Mucosa of stomach (tissue), 1 donor: ENCODE measurements around the gene ITGB2.

Experiments used
- H3K27me3 ChIP-seq: one replicate; pipeline ENCODE4 v1.7.0; 2013; ENCODE audit warnings: mild to moderate bottlenecking, low read length; ENCODE audit not compliant: control insufficient read depth, insufficient read depth
- H3K36me3 ChIP-seq: one replicate; pipeline ENCODE4 v1.7.0; 2013; ENCODE audit warnings: low read length; ENCODE audit not compliant: control insufficient read depth, insufficient read depth
- H3K4me1 ChIP-seq: one replicate; pipeline ENCODE4 v1.7.0; 2013; ENCODE audit warnings: mild to moderate bottlenecking, low read length; ENCODE audit not compliant: control insufficient read depth, insufficient read depth
- H3K4me3 ChIP-seq: one replicate; pipeline ENCODE4 v1.7.0; 2013; ENCODE audit warnings: low read length
- H3K9ac ChIP-seq: one replicate; pipeline ENCODE4 v1.7.0; 2013; ENCODE audit warnings: mild to moderate bottlenecking, low read length, moderate library complexity
- H3K9me3 ChIP-seq: one replicate; pipeline ENCODE4 v1.7.0; 2013; ENCODE audit warnings: mild to moderate bottlenecking, low read length, moderate library complexity; ENCODE audit not compliant: control insufficient read depth
- donor health status: Pancreatic carcinoma.

The ITGB2 gene

DNA sequence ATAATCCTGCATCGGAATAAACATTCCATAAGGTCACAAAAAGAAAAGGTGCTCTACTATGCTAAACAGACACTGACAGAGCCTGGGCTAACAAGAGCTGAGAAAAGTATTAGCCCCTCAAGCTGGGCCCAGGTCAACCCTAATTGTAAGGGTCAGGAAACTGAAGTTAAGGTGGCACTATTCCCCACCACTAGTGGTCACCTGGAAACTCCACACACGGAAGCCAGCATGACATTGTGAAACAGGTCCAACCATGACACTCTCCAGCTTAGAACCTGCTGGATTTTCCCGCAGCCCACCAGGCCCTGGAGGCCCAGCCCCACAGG is 48.4 kb downstream of the ITGB2 start:
- H3K27me3 ChIP-seq: no peaks in the 10 kb centered on the region
- peak overlapping the region; percentile 87 for H3K9ac ChIP-seq
- no peaks in the 10 kb centered on the region for H3K9me3 ChIP-seq
- H3K4me1 ChIP-seq: peaks cover 53% of the 10 kb centered on the region
- H3K4me3 ChIP-seq: peak overlapping the region; percentile 92
- H3K36me3 ChIP-seq: no peaks in the 10 kb centered on the region

DNA sequence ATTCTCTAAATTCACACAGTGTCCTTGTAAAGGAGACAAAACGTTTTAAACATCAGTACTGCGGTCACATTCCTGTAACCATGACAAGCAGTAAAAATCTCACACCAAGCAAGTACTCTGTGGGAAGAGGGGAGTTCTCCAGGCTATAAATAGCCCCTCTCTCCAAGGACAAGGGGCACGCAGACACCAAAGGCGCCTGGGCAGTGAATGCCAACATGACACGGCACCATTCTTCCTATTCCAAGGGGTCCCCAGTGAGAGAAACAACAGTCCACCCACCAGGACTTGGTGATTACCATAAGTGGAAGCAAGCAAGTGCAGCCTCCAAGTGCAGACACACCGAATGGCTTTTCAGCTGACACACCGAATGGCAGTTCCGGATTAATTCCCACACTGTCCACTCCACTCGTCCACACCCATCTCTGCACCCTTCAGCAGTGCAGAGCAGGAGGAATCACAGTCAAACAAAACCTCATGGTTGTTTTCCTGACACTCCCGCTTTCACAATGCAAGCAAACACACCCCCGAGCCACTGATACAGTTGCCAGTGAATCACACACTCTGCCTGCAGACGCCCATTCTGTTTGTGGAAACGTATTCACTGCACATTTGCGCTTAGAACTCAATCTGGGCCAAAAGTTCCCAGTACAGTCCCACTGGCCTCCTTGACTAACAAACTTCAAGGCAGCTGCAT is 49.0 kb downstream of the ITGB2 start:
- H3K36me3 ChIP-seq: no peaks in the 10 kb centered on the region
- H3K27me3 ChIP-seq: no peaks in the 10 kb centered on the region
- no peaks in the 10 kb centered on the region for H3K9me3 ChIP-seq
- H3K4me1 ChIP-seq: peaks cover 58% of the 10 kb centered on the region
- H3K9ac ChIP-seq: peak overlapping the region; percentile 87
- peak overlapping the region; percentile 92 for H3K4me3 ChIP-seq

DNA sequence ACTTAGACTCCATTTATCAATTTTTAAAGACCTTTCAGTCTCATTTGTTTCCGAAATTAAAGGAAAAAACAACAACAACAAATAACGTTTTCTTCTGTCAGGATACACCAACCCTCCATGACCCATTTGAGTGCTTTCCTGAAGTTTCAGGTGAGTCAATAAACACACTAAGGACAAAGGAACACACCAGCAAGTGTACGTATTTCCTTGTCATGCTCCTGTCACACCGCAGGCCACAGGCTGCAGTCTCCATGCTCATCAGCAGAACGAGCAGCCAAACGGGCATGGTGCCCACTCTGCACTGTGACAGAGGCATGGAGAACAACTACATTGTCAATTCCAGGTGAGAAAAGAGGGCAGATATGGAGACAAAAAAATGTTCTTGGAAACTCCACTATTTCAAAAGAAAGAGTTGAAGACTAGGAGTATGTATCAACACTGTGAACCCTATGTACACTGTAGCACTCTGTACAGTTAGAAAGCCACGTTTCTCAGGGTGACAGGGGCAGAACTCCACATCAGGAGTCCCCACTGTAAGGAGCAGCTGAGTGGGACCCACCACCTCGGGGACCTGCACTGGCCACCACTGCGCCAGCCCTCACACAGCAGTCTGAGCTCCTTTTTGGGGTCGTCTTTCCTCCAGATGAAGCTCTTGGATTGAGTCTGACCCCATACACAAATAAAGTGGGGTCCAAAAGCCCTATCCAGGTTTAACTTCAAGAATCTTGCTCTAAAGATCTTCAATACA is 49.8 kb downstream of the ITGB2 start:
- Histone ChIP-seq H3K9me3 (no peaks in the 10 kb centered on the region), H3K4me3 (peak overlapping the region; percentile 10), H3K4me1 (peaks cover 66% of the 10 kb centered on the region), H3K36me3 (no peaks in the 10 kb centered on the region), H3K9ac (no peak overlapping the region), H3K27me3 (no peaks in the 10 kb centered on the region)

DNA sequence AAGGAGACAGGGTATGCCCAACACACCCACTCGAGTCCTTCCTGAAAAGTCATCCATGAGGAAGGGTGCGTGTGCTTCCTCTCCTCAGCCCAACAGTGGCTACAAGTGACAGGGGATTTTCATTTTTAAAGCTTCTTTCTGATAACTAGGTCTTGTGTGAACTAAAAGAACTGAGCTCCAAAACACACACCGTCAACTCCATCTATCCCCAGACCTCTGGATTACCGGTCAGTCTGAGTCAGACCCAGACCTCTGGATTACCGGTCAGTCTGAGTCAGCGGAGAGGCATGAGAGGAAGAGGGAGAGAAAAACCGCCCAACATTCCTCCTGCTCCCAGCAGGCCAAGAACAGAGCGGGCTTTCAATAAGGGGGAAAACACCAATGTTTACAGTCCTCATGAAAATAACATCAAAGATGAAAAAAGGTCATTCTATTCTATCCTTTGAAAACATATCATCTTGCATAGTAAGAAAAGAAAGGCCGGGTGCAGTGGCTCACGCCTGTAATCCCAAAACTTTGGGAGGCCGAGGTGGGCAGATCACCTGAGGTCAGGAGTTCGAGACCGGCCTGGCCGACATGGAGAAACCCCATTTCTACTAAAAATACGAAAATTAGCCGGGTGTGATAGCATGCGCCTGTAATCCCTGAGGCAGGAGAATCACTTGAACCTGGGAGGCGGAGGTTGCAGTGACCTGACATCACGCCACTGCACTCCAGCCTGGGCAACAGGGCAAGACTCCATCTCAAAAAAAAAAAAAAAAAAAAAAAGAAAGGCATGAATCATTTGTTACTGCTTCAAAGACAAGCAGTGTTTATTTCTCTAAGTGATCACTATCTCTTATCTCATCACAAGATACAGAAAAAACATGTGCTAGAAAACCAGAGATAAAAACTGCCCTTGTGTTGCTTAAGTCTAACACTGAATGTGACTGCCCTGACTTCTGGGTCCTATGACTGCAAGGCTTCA is 50.6 kb downstream of the ITGB2 start:
- Histone ChIP-seq H3K4me3 (no peak overlapping the region), H3K4me1 (peaks cover 69% of the 10 kb centered on the region), H3K36me3 (peaks cover under 1% of the 10 kb centered on the region), H3K27me3 (no peaks in the 10 kb centered on the region), H3K9me3 (no peaks in the 10 kb centered on the region), H3K9ac (peak overlapping the region; percentile 32)

DNA sequence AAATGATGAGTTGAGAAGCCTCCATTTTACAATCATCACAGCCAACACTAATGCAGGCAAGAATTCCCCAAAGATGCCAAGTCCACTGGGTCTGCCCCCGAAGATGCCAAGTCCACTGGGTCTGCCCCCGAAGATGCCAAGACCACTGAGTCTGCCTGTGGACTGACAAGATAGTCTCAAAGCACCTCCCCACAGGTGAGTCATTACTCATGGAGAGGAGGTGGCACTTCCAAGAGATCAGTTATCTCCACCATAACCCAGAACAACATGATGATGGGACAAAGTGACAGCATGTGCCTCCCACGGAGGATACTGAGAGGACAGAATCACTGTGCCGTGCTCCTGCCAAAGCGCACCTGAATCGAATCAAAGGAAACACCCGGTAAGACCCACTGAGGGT is 52.0 kb downstream of the ITGB2 start:
- Histone ChIP-seq H3K9me3 (no peaks in the 10 kb centered on the region), H3K36me3 (peaks cover 6% of the 10 kb centered on the region), H3K4me3 (no peak overlapping the region), H3K4me1 (peaks cover 68% of the 10 kb centered on the region), H3K9ac (no peak overlapping the region), H3K27me3 (no peaks in the 10 kb centered on the region)

DNA sequence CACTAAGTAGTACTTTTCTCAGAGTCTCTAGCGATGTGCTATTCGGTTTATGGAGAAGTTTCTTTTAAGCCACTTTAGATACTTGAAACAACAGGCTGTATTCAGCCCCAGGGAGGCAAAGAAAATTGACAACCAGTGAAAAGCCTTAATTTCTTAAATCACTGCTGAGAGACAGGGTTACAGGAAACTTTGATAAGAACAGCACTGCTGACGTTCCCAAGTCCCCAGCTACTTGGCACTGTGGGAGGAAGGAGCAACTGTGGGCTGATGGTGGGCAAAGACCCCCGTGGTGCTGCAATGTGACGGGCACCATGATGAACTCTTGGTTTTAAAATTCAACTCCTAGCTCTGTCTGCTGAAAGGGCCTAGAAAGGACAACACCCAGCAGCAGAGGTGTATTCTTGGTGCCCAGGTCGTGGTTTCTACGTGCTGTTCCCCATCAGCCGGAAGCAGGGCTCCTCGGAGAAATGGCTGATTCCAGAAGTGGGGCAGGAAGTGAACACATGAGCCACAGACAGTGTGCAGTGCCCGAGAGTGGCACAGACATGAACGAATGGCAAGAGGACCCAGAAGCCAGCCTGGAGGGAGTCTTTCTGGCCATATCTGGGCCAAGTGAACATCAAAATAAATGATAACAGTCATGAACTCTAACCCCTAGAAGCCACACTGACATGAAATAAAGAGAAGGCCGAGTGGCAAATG is 52.5 kb downstream of the ITGB2 start:
- H3K9me3 ChIP-seq: no peaks in the 10 kb centered on the region
- H3K27me3 ChIP-seq: no peaks in the 10 kb centered on the region
- H3K36me3 ChIP-seq: peaks cover 6% of the 10 kb centered on the region
- no peak overlapping the region for H3K4me3 ChIP-seq
- no peak overlapping the region for H3K9ac ChIP-seq
- H3K4me1 ChIP-seq: peaks cover 68% of the 10 kb centered on the region

DNA sequence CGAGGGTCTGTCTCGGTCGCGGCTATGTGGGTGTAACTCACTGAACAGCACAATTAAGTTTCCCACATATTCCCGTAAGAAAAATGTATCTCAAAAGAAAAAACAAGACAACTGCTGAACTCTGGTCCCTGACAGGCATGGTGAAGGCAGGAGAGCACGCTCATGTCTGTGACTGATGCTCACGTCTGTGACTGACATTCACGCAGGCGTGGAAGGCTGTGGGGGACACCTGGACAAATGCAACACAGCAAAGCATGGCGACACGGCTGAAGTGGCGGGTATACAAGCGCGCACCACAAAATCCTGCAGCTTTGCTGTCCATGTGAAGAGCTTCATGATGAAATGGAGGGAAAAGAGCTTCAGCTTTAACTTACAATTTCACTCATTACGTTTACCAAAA is 53.2 kb downstream of the ITGB2 start:
- Histone ChIP-seq H3K4me1 (peaks cover 68% of the 10 kb centered on the region), H3K9me3 (no peaks in the 10 kb centered on the region), H3K36me3 (peaks cover 6% of the 10 kb centered on the region), H3K27me3 (no peaks in the 10 kb centered on the region), H3K4me3 (no peak overlapping the region), H3K9ac (no peak overlapping the region)

DNA sequence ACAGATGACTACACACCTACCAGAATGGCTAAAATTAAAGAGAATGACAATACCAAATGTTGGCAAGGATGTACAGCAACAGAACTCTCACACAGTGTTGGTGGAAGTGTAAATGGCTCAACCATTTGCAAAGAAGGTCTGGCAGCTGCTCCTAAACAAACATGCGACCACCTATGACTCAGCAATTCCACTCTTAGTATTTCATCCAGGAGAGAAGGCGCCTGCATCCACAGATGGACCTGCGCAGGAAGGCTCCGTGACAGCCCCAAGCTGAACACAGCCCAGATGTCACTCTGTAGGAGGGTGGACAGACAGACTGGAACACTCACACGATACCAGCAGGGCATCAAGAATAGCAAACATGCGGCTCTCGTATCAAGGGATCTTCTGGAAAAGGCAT is 53.9 kb downstream of the ITGB2 start:
- Histone ChIP-seq H3K4me1 (peaks cover 68% of the 10 kb centered on the region), H3K9ac (no peak overlapping the region)

DNA sequence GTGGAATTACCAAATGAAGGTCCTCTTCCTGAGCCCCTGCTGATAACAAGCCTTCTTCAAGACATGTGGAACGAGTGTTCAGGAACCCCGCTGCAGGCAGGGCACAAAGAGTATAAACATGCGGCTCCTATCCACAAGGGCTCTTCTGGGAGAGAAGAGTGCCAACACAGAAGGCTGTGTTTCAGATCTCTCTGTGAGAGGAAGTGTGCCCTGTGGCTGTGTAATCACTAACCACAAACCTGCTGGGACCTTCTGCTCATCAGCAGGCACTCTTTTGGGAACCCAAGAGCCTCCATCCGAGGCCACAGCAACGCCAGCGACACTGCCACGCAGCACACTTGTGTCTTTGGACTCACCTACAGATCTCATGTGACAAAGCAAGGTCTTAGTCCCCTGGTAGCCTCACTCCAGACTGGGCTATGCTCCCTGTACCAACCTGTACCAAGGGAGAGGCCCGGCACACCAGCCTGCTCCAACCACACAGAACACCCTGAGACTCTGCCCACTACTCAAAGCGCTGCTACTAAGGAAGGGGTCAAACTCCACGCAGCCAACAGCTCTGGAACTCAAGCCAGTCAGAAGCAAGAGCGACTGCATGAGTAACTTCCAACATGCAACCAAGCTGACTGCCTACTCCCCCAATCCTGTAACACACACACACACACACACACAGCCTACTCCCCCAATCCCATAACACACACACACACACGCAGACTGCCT is 55.0 kb downstream of the ITGB2 start:
- Histone ChIP-seq H3K36me3 (peaks cover 6% of the 10 kb centered on the region), H3K4me1 (peaks cover 57% of the 10 kb centered on the region), H3K27me3 (no peaks in the 10 kb centered on the region), H3K9ac (peak overlapping the region; percentile 26), H3K4me3 (no peak overlapping the region), H3K9me3 (no peaks in the 10 kb centered on the region)

More for the DNA sequence above, 53.9 kb downstream of the ITGB2 start:
- peaks cover 6% of the 10 kb centered on the region for H3K36me3 ChIP-seq
- H3K9me3 ChIP-seq: no peaks in the 10 kb centered on the region
- no peaks in the 10 kb centered on the region for H3K27me3 ChIP-seq
- no peak overlapping the region for H3K4me3 ChIP-seq

DNA sequence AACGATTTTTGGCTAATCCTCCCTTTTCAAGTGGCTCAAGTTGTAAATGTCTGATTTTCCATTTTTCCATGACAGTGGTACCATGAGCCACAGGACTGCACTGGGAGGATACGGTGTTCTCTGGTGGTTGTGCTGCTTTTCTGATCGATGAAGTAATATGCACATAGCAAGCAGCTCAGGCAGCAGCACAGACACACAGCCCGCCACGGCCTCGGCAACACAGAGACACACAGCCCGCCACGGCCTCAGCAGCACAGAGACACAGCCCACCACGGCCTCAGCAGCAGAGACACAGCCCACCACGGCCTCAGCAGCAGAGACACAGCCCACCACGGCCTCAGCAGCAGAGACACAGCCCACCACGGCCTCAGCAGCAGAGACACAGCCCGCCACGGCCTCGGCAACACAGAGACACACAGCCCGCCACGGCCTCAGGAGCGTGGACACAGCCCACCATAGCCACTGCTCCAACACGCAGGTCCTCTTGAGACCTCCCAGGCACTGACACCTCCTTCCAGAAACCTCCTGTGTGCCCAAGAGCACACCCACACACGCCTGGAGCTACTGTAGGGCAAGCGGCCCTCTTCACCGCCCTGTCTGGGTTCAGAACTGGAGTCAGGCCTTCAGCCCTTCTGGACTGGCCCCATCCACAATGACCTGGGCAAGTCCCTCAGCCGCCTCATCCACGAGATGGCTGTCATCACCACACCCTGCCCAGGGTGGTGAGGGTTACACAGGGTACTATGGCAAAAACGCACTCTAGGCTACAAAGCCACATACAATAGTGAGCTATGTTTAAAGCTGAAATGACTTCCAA is 57.6 kb downstream of the ITGB2 start:
- Histone ChIP-seq H3K4me1 (peaks cover 32% of the 10 kb centered on the region), H3K27me3 (no peaks in the 10 kb centered on the region), H3K36me3 (peaks cover 14% of the 10 kb centered on the region), H3K4me3 (no peak overlapping the region), H3K9ac (no peak overlapping the region), H3K9me3 (no peaks in the 10 kb centered on the region)
